ENCODE data around the gene SIGLECL1.

- TF ChIP-seq STAT1 (IDR thresholded peaks at IDR 0.05; ENCODE audit: unreplicated experiment) (no peak), EZH2 (IDR thresholded peaks at IDR 0.05; ENCODE audit: low read depth, unreplicated experiment) (no peak), REST (IDR thresholded peaks at IDR 0.05; ENCODE audit: unreplicated experiment) (no peak), POLR2AphosphoS5 (IDR thresholded peaks at IDR 0.05; ENCODE audit: low read depth) (no peak)
- TF ChIP-seq, protein P1, sequence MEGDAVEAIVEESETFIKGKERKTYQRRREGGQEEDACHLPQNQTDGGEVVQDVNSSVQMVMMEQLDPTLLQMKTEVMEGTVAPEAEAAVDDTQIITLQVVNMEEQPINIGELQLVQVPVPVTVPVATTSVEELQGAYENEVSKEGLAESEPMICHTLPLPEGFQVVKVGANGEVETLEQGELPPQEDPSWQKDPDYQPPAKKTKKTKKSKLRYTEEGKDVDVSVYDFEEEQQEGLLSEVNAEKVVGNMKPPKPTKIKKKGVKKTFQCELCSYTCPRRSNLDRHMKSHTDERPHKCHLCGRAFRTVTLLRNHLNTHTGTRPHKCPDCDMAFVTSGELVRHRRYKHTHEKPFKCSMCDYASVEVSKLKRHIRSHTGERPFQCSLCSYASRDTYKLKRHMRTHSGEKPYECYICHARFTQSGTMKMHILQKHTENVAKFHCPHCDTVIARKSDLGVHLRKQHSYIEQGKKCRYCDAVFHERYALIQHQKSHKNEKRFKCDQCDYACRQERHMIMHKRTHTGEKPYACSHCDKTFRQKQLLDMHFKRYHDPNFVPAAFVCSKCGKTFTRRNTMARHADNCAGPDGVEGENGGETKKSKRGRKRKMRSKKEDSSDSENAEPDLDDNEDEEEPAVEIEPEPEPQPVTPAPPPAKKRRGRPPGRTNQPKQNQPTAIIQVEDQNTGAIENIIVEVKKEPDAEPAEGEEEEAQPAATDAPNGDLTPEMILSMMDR (conservative IDR thresholded peaks at IDR 0.05; ENCODE audit: low read depth in 2 of 2): peak in 1 of 2 experiments; percentile 23; a peak in 1 of 4 replicates
Observed at GRCh38 chr19:51294211-51294976, 43.5 kb downstream of the SIGLECL1 start.

Measured in GM23338 (cell line).